Fibroblast of villous mesenchyme (primary cell): Measurements from ENCODE around the gene CDK19. TPM values are rescaled to one million over a fixed set of nuclear protein-coding genes. Genes with fewer than 3 reads are reported as not detected.

Experiments
- DNase-seq: peaks from one replicate; pipeline ENCODE4 v3.0.0-alpha.2; 2010; ENCODE audit warnings: low read depth
- H3K4me3 ChIP-seq: 2 replicates; pipeline ENCODE4 v1.5.1; 2011; ENCODE audit warnings: low read depth, mild to moderate bottlenecking, low read length
- CTCF ChIP-seq: IDR thresholded peaks from 2 replicates; pipeline ENCODE4 v1.5.1; 2012; ENCODE audit warnings: low read depth, mild to moderate bottlenecking, low read length; ENCODE audit not compliant: insufficient read depth
- total RNA-seq: library from RNA; depleted of rRNA; stranded (reverse); fragments of >200 nt; gene quantifications from 2 replicates; pipeline ENCODE4 v1.2.3, GENCODE V29; 2012

Gene CDK19
- total RNA-seq, 1 donor, result 9.9 TPM

GRCh38 chr6:110781522-110782214, 33.6 kb downstream of the CDK19 start:
- H3K4me3 ChIP-seq, result no peak overlapping the region
- no peak for DNase-seq
- TF ChIP-seq CTCF, result no peak

- no peak overlapping the region for H3K4me3 ChIP-seq
- no peak for TF ChIP-seq CTCF
- no peak for DNase-seq
Observed at GRCh38 chr6:110778333-110778732, 36.9 kb downstream of the CDK19 start.

GRCh38 chr6:110777636-110778035, 37.6 kb downstream of the CDK19 start:
- no peak for TF ChIP-seq CTCF
- DNase-seq, result no peak
- no peak overlapping the region for H3K4me3 ChIP-seq

GRCh38 chr6:110776413-110776812, 38.9 kb downstream of the CDK19 start:
- no peak overlapping the region for H3K4me3 ChIP-seq
- no peak for TF ChIP-seq CTCF
- no peak for DNase-seq

GRCh38 chr6:110769923-110770322, 45.3 kb downstream of the CDK19 start:
- DNase-seq, result no peak
- TF ChIP-seq CTCF, result no peak
- H3K4me3 ChIP-seq, result no peak overlapping the region

- H3K4me3 ChIP-seq, result no peak overlapping the region
- no peak for DNase-seq
- no peak for TF ChIP-seq CTCF
Observed at GRCh38 chr6:110768057-110768456, 47.2 kb downstream of the CDK19 start.

- DNase-seq, result peak; percentile 53
- TF ChIP-seq CTCF, result no peak
- no peak overlapping the region for H3K4me3 ChIP-seq
Observed at GRCh38 chr6:110761371-110761770, 53.9 kb downstream of the CDK19 start.
